M059J (cell line): ENCODE data around the gene ADAMTS16. TPM values are rescaled to one million over a fixed set of nuclear protein-coding genes. Genes with fewer than 3 reads are reported as not detected.

ENCODE experiments used
- DNase-seq: peaks from one replicate; pipeline ENCODE4 v3.0.0-alpha.2; 2012; ENCODE audit warnings: low read depth
- total RNA-seq: library from RNA; depleted of rRNA; stranded (reverse); fragments of >200 nt; shearing (Covaris generic); gene quantifications from 2 replicates; pipeline ENCODE4 v1.2.3, GENCODE V29; 2014

ADAMTS16 gene
- total RNA-seq, 1 experiment from 2014 or later: 2.4 TPM

DNA sequence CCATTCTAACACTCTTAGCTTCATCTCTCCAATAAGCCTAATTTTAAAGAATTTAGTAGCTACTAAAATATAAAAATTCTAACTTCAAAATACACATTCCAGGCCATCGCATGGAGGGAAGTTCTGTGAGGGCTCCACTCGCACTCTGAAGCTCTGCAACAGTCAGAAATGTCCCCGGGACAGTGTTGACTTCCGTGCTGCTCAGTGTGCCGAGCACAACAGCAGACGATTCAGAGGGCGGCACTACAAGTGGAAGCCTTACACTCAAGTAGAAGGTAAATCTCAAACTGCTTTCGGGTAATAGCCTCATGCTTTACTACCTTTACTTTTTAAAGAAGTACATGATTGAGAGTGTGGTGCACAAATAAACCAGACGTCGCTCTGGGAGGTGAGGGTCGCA is 94.8 kb downstream of the ADAMTS16 start:
- DNase-seq: no peak

DNA sequence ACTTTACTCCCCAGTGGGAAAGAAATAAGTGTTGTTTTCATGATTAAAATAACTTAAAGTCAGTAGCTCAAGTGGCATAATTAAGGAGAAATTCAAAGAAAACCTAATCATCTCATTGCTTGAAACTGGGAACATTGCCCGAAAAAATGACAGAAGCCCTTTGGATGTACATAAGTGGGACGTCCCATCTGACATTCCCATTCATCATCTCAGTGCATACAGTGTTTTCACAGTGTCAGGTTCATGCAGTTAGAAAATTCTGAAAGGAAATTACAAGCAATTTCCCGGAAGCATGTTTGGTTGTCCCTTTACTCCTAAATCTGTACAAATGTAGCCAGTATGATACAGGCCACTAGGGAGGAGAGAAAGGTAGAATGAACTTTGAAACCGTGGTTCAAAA is 95.6 kb downstream of the ADAMTS16 start:
- peak; percentile 5 for DNase-seq

DNA sequence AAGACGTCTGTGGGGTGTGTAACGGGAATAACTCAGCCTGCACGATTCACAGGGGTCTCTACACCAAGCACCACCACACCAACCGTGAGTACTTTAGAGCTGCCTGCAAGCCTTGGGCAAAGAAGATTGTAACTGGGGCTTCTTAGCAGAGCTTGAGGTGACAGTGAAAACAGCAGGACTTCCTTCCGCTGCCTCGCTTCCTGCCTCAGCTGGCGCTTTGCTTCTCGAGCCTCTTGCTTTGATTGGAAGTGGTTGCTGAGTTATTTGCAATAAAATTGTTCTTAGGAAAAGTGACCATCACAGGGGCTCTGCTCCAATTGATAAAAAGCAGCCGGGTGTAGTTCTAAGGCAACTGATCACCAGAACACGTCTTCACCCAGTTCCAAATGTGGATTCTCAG is 99.1 kb downstream of the ADAMTS16 start:
- no peak for DNase-seq

DNA sequence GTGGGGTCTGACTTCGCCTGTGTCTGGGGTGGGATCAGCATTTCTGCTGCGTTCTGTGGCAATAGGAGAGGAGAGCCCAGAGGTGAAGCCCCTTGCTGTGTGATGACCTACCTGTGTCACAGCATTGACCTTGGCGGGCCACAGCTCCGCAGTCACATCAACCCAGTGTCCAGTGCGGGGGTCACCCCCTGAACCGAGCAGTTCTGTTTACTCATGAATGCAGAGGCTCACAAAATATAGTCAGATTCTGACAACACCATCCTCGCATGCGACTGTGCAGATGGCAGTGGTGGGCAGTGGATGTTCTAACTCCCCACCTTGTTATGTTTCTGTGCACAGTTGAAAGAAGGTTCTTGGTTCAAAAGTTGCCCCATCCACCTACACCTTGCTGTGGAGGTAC is 100.1 kb downstream of the ADAMTS16 start:
- no peak for DNase-seq

DNA sequence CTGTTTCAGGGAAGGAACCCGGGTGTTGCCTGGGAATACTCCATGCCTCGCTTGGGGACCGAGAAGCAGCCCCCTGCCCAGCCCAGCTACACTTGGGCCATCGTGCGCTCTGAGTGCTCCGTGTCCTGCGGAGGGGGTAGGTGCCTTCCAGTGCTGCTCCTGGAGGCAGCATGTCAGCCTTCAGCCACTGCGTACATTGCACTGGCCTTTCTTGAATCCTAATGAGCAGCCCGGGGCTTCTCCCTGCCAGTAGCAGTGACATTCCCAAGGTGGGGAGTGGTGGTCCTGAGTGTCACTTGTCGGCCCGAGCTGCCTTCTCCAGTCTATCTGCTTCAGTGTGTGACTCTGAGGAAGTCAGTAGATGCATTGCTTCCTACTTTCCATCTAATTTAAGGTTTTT is 101.9 kb downstream of the ADAMTS16 start:
- DNase-seq: no peak

DNA sequence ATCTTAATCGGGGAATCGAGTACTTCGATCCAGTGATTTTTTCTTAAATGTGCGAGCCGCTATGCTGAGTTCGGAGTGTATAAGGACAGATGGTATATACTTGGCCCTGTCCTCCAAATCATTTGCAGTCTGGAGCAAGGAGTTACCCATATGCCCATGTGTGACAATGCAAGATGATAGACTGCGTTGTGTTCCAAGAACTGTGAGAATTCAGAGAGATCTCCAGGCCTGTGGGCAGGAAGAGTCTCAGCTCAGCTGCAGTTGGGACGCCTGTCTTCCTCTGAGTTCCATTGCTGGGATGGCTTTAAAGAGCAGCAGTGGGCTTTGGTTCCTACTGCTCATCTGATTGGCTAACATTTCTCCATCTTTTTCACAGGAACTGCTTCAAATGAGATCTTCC is 106.6 kb downstream of the ADAMTS16 start:
- no peak for DNase-seq

DNA sequence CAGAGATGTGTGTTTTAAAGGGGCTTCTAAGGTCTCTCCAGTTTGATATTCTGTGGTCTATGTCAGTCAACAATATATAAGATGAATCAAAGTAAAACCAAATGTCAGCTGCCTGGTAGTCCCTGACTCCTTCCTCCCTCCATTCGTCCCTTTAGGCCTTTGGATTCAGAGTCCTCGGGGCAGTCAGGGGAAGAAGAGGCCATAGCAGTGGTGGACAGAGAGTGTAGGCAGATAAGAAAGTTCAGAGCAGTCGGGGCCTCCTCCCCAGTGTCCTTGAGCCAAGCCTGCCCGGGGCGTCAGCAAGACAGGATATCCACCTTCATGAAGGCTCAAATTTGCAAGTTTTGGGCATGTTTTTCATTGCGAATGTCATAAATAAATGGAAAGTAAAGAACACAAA is 110.6 kb downstream of the ADAMTS16 start:
- DNase-seq: no peak

DNA sequence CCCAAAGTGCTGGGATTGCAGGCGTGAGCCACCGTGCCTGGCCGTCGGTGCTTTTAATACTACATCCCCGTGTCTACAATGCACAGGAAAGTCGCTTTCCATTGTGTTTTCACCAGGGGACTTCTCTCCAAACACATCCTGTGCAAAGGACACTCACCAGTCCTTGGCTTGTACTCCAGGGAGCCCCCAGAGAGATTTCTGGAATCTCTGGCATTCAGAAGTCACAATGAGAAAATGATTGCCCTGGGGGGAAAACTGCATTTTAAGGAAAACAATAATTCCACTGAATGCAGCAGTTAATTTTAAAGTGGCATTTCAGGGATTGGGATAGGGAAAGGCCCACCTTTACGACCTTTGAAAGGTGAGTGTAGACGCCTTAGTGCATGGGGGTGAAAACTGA is 112.0 kb downstream of the ADAMTS16 start:
- DNase-seq: peak; percentile 24

DNA sequence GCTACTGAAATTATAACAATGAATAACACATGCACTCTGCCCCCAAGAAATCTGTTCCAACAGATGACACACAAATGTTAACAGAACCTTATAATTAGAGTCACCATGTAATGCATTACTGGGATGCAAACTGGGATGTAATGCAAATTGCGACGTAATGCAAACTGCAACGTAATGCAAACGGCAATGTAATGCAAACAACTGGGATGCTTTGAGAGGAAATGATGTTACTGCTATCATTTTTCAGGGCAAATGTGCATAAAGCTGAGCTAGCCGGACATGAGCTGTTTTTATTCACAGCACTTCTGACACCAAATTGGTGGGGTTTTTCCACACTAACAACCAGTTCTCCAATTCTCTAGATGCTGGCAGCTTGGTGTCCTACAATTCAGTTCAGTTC is 117.2 kb downstream of the ADAMTS16 start:
- no peak for DNase-seq

DNA sequence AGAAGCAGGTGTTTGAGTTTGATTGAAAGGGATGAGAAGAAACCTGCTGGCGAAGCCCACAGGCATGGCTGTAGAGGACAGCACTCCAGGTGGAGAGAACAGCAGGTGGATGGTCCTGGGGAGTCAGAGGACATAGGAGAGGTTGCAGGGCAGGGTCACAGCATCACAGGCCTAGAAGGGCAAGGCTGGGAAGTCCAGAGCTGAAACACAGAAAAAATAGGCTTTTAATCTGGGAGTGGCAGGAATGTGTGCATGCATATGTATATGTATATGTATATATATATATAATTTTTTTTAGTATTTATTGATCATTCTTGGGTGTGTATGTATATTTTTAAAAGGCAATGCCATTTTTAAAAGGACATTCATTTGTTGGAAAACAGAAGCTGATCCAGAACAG is 118.4 kb downstream of the ADAMTS16 start:
- no peak for DNase-seq

DNA sequence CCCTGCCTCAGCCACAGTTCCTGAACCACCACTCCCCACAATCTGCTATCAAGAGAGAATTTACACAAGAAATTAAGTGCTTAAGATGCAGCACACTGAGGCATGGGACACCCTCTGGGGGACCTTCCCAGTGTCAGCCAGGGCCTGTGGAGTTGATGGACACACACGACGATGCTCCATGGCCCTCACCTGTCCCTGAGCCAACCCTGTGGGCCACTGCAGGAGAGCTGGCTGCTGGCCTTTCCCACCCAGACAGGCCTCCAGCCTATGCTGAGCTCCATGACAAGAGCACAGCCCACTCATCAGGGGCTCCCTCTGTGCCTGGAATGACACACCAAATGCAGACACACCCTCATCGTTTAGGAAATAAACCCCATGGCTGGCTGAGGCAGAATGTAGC is 124.6 kb downstream of the ADAMTS16 start:
- no peak for DNase-seq

DNA sequence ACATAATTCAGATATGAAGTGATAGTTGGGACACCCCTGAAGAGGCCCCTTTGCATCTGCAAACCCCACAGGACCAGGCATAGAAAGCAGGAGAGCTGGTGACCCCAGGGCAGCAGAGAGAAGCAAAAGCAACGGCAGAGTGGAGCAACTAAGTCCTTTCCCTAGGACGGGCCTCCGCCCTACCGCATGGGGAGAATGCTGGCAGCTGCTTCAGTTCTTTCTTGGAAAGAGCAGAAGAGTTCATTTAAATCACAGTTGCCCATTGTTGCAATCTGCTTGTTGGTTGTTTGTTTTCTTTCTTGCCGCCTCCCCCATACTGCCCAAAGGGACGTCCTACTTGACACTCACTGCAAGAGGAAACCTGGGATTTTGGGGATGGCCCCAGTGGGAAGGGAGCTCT is 126.2 kb downstream of the ADAMTS16 start:
- no peak for DNase-seq

DNA sequence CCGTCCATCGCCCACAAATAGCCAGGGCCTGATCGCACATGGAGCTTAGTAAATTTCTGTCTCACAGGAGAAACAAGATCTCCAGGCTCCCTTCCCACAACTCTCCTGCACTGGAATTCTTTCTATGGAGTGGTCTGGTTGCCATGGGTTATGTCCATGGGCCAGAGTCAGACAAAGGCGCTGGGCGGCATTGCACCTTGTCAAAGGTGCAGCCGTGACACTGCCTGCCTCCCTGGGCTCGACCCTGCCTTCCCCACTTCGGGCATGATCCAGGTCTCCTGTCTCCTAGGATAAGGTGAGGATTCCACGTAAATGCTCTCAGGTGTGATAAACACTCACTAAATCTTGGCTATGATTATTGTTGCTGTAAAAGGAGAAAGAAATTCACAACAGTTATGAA is 130.0 kb downstream of the ADAMTS16 start:
- DNase-seq: no peak

DNA sequence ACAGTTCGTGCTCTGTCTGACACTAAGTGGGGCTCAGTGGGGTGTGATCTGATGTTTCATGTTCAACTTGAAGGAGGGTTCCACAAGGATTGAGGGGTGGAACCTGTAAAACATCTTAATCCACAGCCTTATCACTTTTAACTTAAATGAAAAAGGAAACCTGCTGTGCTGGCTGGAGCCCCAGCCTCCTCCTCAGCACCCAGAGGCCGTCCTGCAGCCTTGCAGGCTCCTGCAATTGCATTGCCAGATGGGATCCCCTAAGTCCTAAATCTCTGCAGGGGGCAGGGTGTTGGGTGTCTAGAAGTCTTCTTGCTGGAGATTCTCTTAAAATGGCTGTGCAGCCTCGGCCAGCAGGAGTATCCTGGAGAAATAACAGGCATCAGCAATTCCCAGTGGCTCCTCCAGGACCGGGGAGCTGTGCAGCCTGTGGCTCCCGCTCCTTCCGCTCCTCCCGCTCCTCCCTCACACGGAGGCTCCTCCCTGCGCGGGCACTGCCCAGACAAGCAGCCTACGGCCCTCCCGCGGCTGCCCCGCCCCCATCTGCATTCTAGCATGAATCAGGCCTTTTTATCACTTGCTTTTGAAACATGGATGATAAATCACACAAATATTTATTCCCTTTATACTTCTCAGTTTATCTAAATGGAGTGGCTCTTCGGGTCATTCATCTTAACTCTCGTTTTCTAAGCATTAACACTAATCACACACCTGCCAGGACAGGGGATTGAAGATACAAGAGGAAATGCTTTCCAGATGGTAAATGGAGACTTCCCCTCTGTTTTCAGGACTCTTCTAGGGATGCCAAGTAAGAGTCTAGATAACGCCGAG is 131.0 kb downstream of the ADAMTS16 start:
- DNase-seq: peak; percentile 97

DNA sequence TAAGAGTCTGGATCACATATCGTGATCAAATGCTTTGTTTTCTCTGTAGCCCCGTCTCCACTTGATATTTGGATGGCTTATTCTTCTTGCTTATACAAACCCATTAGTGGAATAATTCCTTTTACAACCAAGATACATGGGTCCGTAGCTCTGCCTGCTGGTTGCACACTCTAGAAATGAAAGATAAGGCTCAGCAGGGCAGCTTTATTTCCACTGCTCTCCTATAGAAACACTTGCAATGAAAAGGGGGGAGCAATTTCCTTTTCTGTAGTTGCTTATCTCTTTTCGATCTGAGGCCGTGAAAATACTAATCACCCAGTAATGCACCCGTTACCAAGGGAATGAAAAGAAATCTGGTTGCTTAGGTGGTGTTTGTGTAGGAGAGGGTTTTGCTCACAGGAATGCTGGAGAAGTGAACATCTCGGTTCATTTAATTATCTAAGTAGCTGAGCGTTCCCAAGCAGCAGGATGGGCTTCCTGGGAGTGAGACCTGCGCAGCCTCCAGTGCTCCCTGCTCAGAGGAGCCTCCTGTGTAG is 131.7 kb downstream of the ADAMTS16 start:
- DNase-seq: peak; percentile 89

DNA sequence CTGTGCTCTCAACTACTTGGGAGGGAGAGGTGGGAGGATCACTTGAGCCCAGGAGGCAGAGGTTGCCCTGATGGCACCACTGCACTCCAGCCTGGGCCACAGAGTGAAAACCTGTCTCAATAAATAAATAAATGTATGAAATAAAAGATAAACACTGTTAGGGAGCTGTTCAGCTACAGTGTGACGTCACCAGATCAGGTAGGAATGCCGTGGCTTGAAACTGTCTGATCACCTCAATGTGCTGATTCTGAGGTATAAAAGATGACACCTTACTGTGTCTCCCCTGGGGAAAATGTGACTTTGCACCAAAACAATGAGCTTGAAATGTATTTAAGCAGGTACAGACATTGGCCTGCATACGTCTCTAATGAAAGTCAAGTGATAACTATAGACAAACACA is 133.3 kb downstream of the ADAMTS16 start:
- no peak for DNase-seq

DNA sequence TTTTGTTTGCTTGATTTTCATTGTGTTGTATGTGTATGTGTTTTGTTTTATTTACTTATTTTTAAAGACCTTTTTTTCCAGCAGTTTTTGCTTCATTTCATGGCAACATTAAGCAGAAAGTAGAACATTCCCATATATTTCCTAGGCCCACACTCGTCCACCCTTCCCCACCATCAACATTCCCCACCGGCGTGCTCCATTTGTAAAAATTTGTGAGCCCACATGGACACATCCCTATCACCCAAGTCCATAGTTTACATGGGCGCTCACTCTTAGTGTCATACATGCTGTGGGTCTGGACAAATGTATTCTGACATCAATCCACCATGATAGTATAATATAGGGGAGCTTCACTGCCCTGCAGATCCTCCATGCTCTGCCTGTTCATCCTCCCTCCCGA is 133.8 kb downstream of the ADAMTS16 start:
- no peak for DNase-seq

DNA sequence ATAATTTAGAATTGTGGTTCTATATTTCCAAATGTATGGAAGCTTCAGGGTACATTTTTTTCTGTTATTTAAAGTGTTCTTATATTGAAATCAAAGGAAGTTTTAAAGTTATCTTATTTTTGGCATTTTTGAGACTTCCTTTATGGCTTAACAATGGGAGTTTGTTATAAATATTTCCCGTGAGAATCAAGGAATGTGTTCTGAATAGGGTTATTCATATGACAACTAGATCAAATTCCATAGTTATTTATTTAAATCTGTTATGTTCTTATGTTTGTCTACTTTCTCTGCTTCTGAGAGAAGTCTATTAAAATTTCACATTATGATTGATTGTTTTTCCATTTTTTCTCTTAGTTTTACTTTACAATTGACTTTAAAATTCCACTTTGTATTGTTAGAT is 135.1 kb downstream of the ADAMTS16 start:
- no peak for DNase-seq

DNA sequence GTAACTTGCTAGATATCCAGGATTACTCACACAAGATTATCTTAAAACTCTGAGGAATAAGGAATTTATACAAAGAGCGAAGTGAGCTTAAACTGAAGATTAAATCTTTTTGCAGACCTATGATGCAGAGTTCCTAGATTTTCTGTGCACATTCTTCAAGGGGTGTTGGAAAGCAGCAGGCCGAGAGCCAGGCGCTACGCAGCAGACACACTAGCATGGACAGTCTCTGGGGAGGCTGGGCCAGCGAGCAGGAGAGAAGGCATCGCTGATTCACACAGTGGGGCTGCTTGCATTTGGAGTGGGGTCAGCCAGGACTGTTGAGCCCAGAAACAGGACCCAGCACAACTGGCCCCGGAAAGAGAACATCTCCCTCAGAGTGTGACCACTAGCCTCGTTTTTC is 136.3 kb downstream of the ADAMTS16 start:
- no peak for DNase-seq

DNA sequence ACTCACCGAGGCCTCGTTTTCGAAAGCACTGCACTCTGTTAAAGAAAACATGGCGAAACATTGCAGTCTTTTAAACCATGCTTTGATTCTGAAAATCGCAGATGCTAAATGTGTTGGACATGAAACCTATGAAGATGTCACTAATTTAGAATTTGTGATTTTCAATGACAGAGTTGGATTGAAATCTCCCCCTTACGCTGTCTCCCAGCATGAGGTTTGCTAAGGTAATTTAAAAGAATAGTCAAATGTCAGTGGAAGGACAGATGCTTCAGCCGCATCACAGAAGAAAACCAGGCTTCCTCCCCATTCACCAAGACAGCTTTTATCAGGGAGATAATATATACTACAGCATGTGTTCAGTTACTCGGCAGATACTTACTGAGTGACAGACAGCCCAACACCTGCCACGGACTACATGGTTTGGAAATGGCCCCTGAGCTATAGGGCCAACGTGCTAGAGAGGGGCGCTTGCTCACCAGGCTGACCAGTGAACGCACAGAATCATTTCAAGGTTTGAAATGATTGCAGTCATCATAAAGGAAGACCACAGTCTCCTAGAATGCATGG is 136.9 kb downstream of the ADAMTS16 start:
- DNase-seq: no peak

DNA sequence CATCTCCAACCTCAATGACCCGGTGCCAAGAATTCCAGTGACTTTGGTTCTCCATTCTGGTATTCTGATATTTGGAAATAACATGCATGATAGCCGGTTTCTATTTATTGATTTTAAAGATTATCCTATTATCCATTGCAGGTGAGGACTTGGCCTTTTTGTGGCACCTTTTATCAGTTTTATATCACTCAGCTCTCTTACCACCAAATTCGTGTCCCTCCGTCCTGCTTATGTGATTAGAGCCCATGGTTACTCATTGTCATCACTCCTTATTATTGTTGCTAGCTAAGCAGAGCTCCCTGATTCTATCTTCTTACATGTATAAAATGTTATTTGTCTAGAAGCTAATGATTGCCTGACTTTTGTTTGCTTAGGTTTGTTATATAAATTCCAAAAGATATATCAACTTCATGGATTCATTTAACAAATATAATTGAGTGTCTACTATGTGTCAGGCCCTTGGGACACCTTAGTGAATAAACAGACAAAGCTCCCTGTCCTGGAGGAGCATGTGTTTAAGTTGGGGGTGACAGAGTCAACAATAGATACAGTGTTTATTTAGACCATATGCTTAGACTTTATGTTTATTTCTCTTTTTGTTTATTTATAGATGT is 138.2 kb downstream of the ADAMTS16 start:
- DNase-seq: no peak

DNA sequence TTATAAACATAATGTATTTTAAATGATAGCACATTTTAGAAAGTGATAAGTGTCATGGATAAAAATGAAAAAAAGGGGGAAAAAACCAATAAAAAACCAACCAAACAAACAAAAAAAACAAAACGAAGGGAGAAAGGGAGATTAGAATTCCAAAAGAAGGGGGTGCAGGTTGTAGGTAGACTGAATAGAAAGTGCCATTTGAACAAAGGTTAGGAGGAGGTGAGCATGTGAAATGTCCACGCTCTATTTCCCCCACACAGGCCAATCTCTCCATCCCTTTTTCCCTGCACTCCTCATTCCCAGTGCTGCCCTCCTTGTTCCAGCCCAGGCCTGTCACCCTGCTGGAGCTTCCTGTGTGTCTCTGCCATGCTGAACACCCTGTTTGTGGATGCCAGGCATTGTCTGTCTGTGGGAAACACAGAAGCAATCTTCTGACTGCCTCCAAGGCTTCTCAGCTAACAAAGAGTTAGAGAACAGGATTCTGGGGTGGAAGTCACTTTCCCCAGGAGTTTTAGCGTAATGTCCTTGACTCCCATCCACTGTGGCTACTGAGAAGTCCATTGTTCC is 138.8 kb downstream of the ADAMTS16 start:
- DNase-seq: no peak

DNA sequence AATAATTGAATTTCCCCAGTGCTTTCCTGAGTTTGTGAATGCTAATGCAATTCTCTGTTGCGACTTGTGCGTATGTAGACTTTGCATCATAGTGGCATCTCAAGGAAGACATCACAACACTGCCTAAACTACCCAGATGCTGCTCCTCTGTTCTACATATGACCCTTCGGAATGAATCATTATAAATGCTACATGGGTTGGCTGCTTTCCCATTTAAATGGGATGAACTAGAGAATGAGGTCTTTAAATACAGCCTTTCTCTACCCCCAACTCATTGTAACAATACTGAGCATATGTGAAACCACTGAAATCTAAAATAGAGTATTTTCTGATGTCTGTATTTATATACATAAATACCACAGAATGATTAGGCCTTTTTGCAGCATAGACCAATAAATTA is 145.8 kb downstream of the ADAMTS16 start:
- no peak for DNase-seq
